HT-29 (cell line): ENCODE data around the gene SORCS2. TPM values are rescaled to one million over a fixed set of nuclear protein-coding genes. Genes with fewer than 3 reads are reported as not detected.

Experiments
- DNase-seq: peaks from one replicate; pipeline ENCODE4 v3.0.0-alpha.2; 2015; ENCODE audit warnings: low spot score
- total RNA-seq: library from RNA; depleted of rRNA; stranded (reverse); fragments of >200 nt; shearing (Covaris generic); gene quantifications from 2 replicates; pipeline ENCODE4 v1.2.3, GENCODE V29; 2014

The SORCS2 gene
- total RNA-seq, 1 experiment from 2014 or later, result not detected

GRCh38 chr4:7684294-7684693 lies 492.0 kb downstream of the SORCS2 start:
- no peak for DNase-seq

- DNase-seq, result no peak
Measured at GRCh38 chr4:7686070-7686870, 493.9 kb downstream of the SORCS2 start.

GRCh38 chr4:7687006-7687405 lies 494.7 kb downstream of the SORCS2 start:
- no peak for DNase-seq

GRCh38 chr4:7687796-7688195 lies 495.5 kb downstream of the SORCS2 start:
- no peak for DNase-seq

DNA sequence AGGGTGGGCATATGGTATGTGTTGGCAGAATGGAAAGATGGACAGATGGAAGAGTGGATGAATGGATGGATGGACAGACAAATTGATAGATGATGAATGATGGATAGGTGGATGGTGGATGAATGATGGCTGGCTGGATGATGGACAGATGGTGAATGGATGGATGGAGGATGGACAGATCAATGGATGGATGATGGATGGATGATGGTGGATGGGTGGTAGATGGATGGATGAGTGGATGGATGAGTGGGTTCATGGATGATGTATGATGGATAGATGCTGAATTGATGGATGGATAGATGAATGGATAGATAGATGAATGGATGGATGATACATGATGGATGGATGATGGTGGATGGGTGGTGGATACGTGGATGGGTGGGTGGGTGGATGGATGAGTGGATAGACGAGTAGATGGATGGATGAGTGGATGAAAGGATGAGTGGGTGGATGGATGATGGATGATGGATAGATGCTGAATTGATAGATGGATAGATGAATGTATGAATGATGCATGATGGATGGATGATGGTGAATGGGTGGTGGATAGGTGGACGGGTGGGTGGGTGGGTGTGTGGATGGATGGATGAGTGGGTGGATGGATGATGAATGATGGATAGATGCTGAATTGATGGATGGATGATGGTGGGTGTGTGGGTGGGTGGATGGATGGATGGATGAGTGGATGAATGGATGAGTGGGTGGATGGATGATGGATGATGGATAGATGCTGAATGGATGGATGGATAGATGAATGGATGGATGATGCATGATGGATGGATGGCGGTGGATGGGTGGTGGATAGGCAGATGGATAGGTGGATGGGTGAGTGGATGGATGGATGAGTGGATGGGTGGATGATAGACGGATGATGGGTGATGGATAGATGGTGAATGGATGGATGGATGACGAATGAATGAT lies 497.7 kb downstream of the SORCS2 start:
- DNase-seq, result no peak

- no peak for DNase-seq
Measured at GRCh38 chr4:7691061-7691460, 498.7 kb downstream of the SORCS2 start.

- no peak for DNase-seq
Measured at GRCh38 chr4:7691982-7692381, 499.6 kb downstream of the SORCS2 start.

- no peak for DNase-seq
Measured at GRCh38 chr4:7692451-7693236, 500.3 kb downstream of the SORCS2 start.

DNA sequence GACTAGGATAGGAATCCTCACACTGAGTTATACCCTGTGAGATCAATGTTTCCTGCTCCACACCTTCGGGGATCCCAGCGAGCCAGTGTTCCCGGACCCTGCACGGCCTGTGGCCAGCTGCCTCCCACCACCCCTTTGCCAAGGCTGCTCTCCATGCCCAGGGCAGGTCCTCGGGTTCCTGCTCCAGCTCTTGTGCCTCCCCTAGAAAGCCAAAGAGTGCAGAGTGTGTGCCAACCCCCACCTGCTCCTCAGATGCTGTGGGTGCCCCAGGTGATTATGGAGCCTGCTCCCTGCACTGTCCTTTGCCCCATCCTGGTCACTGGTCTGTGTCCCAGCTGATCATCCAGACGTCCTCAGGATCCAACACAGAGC lies 500.9 kb downstream of the SORCS2 start:
- no peak for DNase-seq

DNA sequence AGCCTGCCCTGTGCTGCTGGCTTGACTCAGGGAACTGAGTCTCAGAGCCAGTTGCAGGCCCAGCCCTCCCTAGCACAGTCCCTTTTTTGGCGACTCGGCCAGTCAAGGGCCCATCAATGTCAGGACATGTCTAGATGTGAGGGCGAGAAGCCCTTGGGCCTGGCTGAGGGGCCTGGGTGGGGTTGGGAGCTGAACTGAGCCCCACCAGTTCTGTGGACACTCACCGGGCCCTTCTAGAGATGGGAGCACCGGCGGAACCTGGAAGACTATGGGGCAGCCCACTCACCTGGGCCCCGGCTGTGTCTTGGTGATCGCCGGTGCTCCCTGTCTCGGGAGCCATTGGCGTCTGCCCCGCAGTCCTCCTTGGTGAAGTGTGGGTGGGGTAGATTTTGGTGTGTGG lies 501.4 kb downstream of the SORCS2 start:
- DNase-seq, result no peak

GRCh38 chr4:7694324-7694723 lies 502.0 kb downstream of the SORCS2 start:
- no peak for DNase-seq

GRCh38 chr4:7697343-7697742 lies 505.0 kb downstream of the SORCS2 start:
- DNase-seq, result no peak

DNA sequence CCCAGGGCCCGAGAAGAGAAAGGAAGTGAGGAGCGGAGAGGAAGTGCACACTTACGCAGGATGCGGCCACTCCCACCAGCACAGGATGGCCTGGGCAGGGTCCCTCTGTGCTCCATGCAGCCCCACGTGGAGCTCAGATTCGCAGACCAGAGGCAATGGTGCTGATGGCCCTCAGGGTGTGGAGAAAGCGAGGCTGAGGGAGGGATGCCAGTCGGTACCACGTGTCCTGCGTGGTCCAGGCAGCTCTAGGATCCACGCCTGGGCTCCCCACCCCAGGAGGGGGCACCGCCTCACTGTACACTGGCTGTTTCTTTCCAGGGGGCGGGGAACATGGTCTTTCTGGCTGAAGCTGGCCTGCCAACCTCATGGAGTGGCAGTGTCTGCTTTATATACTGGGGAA lies 505.5 kb downstream of the SORCS2 start:
- no peak for DNase-seq

GRCh38 chr4:7698584-7698983 lies 506.2 kb downstream of the SORCS2 start:
- no peak for DNase-seq

- DNase-seq, result peak; percentile 1
Measured at GRCh38 chr4:7699031-7699430, 506.7 kb downstream of the SORCS2 start.

DNA sequence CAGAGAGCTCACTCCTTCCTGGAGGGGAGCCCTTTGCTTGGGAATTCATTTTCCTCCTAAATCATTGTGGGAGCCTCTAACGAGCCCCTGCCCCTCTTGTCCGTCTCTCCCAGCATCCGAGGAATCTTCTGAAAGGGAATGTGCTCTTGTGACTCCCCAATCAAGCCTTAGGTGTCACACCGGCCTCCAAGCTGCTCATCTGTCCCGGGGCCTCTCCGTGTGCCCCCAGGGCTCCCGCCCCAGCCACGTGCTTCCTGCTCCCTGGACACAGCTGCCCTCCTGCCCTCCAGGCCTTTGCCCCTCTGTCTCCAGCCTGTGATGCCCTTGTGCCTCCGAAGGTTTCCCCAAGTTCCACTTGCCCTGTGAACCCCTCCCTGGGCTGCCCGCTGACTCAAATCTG lies 507.5 kb downstream of the SORCS2 start:
- DNase-seq, result no peak

GRCh38 chr4:7700665-7701064 lies 508.3 kb downstream of the SORCS2 start:
- no peak for DNase-seq

DNA sequence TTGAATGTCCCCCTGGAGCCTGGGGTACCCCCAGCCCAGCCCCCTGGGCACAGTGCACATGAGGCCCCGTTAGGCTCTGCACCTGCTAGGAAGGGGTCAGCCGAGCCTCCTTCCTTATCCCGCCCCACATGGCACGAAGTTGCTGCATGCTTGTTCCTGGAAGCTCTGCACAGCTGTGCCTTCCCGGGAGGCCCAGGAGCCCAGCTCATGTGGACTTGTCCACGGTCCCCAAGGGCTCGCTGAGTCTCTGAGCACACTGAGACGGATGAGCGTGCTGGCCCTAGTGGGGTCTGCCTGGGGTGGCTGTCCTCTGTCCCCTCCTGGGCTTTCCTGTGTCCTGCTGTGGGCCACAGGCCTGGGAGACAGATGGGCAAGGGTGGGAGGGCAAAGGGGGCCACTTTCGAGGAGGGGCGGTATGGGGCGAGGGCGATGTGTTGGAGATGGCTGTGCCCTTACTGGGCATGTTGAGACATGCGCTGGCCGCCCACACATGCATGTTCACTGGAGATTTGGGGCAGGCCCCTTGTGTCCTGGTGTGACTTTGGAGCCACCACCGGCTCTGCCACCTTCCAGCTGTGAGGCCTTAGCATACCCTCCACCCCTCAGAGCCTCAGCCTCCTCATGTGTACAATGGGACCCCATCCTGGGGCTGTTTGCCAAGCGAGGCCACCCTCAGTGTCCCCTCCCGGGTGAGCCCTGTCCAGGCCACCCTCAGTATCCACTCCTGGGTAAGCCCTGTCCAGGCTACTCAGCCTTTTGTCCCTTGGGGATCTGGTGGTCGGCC lies 509.7 kb downstream of the SORCS2 start:
- no peak for DNase-seq

DNA sequence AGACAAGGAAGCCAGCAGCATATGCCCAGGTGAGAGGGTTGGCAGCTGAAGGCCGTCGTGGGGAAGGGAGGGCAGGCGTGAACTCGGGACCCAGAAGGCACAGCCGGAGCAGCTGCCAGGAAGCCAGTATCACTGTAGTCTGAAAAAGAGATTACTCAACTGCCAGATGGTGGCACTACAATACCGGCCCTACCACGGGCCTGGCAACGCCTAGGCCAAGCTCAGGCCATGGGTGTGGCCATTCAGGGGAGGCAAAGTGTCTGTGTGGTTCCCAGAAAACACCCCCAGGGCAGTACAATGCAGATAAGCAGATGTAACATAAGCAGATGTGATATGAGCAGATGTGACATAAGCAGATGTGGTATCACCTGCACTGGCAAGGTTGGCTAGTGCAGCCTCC lies 511.4 kb downstream of the SORCS2 start:
- DNase-seq, result no peak

DNA sequence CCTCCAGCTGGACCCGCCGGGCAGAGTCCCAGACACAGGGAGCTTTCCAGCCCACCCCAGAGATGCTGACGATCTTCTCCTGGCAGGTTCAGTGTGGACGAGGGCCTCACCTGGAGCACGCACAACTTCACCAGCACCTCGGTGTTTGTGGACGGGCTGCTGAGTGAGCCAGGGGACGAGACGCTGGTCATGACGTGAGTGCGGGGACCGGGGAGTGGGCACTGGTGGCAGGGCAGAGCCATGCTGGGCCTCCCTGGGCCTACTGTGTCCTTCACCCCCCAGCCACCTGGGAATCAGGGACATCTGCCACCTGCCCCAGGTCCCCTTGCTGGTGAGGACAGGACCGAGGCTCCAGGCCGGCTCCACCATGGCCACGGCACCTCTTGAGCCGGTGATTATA lies 511.8 kb downstream of the SORCS2 start:
- DNase-seq, result no peak

GRCh38 chr4:7704625-7705024 lies 512.3 kb downstream of the SORCS2 start:
- no peak for DNase-seq
